SK-N-SH (cell line): Measurements from ENCODE around the gene GABRB2.

Experiments used
- REST ChIP-seq: IDR thresholded peaks from 2 replicates; pipeline ENCODE4 v1.6.1; 2012; ENCODE audit warnings: mild to moderate bottlenecking, low read depth, low read length, moderate library complexity
- YY1 ChIP-seq: IDR thresholded peaks from 2 replicates; pipeline ENCODE4 v1.4.0; 2012; ENCODE audit warnings: low read depth, mild to moderate bottlenecking
- TF ChIP-seq, protein P1 (sequence below): fragments of 150-350 bp; IDR thresholded peaks from 2 replicates; pipeline ENCODE4 v1.6.1; 2017; ENCODE audit warnings: antibody characterized with exemption, low read length, low read depth, borderline replicate concordance

- TF ChIP-seq REST = no peak
- no peak for TF ChIP-seq YY1
- TF ChIP-seq, protein P1, sequence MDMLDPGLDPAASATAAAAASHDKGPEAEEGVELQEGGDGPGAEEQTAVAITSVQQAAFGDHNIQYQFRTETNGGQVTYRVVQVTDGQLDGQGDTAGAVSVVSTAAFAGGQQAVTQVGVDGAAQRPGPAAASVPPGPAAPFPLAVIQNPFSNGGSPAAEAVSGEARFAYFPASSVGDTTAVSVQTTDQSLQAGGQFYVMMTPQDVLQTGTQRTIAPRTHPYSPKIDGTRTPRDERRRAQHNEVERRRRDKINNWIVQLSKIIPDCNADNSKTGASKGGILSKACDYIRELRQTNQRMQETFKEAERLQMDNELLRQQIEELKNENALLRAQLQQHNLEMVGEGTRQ = no peak
Observed at GRCh38 chr5:161369022-161369421, 177.5 kb downstream of the GABRB2 start.
